Measurements from ENCODE around the gene EFNA5.

Gene EFNA5

DNA sequence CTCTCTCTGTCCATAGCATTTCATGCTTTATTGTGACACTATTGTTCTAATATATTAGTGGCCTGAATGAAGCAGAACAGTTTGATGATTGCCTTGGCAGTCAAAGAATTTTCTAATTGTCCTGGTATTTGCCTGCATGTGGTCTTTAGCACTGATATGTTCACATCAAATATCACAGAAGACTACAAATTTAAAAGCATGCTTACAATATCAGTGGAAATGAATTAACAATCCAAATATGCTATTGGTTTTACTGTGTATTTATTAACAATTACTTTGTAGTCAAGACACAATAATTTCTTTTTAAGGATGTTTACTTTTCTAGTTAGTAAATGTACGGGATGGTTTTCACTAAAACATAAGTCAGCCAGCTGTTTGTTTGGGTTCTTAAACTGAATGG, 18.3 kb downstream of the EFNA5 start:
- in situ Hi-C loops (cut with MboI; ENCODE audit: low pct_unique_long_range_greater_than_20kb, low sequenced_read_pairs, unreplicated experiment) = no loop called here
- TF ChIP-seq, protein P1, sequence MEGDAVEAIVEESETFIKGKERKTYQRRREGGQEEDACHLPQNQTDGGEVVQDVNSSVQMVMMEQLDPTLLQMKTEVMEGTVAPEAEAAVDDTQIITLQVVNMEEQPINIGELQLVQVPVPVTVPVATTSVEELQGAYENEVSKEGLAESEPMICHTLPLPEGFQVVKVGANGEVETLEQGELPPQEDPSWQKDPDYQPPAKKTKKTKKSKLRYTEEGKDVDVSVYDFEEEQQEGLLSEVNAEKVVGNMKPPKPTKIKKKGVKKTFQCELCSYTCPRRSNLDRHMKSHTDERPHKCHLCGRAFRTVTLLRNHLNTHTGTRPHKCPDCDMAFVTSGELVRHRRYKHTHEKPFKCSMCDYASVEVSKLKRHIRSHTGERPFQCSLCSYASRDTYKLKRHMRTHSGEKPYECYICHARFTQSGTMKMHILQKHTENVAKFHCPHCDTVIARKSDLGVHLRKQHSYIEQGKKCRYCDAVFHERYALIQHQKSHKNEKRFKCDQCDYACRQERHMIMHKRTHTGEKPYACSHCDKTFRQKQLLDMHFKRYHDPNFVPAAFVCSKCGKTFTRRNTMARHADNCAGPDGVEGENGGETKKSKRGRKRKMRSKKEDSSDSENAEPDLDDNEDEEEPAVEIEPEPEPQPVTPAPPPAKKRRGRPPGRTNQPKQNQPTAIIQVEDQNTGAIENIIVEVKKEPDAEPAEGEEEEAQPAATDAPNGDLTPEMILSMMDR (IDR thresholded peaks at IDR 0.05; ENCODE audit: extremely low read depth, insufficient read depth, missing control alignments) = no peak
- DNase-seq (ENCODE audit: low spot score) = no peak

DNA sequence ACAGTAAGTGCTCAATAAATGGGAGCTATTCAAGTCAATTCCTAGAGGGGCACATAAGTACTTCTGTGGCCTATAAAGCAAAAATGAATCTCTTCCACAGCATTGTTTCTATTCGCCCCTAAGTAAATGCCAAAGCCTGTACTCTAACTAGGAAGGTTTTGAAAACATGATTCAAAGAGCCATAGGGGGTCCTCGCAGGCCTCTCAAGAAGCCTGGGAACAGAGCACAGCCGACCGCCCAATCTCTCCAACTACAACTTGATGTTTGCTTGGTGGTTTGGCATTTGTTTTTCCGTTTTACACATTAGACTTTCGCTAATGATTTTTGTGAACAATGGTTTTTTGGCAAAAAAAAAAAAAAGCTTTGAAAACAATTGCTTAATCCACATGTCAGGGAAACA, 19.4 kb downstream of the EFNA5 start:
- DNase-seq (ENCODE audit: low spot score) = no peak
- TF ChIP-seq, protein P1 (IDR thresholded peaks at IDR 0.05; ENCODE audit: extremely low read depth, insufficient read depth, missing control alignments) = no peak
- in situ Hi-C loops (cut with MboI; ENCODE audit: low pct_unique_long_range_greater_than_20kb, low sequenced_read_pairs, unreplicated experiment) = no loop called here

DNA sequence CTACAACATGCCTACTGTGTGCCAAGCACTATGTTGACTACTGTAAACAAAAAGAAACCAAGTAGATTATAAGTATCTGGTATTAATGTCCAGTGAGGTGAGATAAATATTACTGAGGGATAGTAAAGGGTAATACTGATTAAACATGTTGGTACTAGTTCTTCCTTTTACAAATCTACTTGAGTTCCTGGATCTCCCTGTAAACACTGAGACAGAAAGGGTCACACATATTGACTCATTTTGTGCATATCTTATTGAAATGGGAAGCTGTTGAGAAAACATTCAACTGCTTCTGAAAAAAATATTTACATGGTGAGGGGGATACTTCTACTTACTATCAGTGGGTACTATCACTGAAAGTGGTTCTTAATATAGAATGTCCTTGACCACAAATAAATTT, 24.3 kb downstream of the EFNA5 start:
- in situ Hi-C loops (cut with MboI; ENCODE audit: low pct_unique_long_range_greater_than_20kb, low sequenced_read_pairs, unreplicated experiment) = no loop called here
- no peak for DNase-seq (ENCODE audit: low spot score)
- TF ChIP-seq, protein P1 (IDR thresholded peaks at IDR 0.05; ENCODE audit: extremely low read depth, insufficient read depth, missing control alignments) = no peak

DNA sequence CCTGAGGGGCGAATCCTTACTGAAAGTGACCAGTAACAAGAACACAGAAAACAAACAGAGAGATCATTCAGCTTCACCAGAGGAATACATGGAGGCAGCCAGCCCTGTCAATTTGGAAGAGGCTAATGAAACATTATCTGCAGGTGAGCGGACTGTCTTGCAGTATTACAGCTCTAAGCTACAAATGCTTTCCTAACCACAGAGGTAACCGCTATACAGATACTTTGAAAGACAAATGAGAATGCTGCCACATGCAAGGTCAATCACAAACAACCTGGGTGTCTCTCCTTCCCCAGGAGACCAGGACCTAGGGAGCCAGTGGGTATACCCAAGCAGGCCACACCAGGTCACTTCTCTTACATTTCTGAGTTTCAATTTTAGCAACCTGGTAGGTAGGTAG, 30.2 kb downstream of the EFNA5 start:
- in situ Hi-C loops (cut with MboI; ENCODE audit: low pct_unique_long_range_greater_than_20kb, low sequenced_read_pairs, unreplicated experiment) = no loop called here
- TF ChIP-seq, protein P1 (IDR thresholded peaks at IDR 0.05; ENCODE audit: extremely low read depth, insufficient read depth, missing control alignments) = no peak
- DNase-seq (ENCODE audit: low spot score) = no peak

DNA sequence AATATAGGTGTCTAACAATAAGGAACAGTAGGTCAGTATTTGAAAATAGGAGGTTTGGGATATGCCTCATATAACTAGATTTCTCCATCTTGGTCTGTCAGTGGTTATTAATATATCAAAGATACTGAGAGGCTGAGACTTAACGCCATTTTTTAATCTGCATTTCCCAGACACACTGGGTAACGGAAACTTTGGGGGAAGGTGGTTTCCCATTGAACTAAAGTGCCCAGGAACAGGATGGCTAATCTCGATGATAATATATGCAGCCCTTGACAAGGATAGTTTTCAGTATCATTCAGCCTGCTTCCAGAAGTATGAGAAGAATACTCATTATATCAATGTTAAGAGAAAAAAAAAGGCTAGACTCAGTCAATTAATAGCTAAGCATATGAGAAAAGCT, 30.7 kb downstream of the EFNA5 start:
- no peak for DNase-seq (ENCODE audit: low spot score)
- in situ Hi-C loops (cut with MboI; ENCODE audit: low pct_unique_long_range_greater_than_20kb, low sequenced_read_pairs, unreplicated experiment) = no loop called here
- TF ChIP-seq, protein P1 (IDR thresholded peaks at IDR 0.05; ENCODE audit: extremely low read depth, insufficient read depth, missing control alignments) = no peak

DNA sequence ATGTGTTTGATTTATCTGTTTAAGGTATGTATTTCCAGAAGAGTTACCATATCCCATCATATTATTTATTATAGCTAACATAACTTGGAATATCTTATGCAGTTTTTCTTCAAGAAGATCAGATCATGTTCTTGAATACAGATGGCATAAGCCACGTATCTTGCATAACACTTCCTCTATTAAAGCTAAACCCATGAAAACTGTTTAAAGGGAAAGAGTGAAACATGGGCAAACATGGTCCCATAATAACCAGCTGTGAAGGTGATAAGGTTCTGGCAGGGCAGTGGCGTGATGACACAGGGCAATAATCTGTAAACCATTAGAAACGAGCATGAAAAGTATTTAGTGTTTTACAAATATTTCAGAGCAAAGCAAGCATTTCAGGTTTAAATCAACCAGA, 34.2 kb downstream of the EFNA5 start:
- in situ Hi-C loops (cut with MboI; ENCODE audit: low pct_unique_long_range_greater_than_20kb, low sequenced_read_pairs, unreplicated experiment) = no loop called here
- no peak for DNase-seq (ENCODE audit: low spot score)

More for the DNA sequence above, 34.2 kb downstream of the EFNA5 start:
- TF ChIP-seq, protein P1 (IDR thresholded peaks at IDR 0.05; ENCODE audit: extremely low read depth, insufficient read depth, missing control alignments) = no peak
